Mononuclear cell (primary cell): ENCODE measurements around the gene SRRM3. TPM values are rescaled to one million over a fixed set of nuclear protein-coding genes. Genes with fewer than 3 reads are reported as not detected.
"Not testable (repeated sequence)": the region's sequence is repeated elsewhere in the genome, so short reads cannot be mapped to it uniquely, and the experiment has no call there.

Experiments
- H3K27me3 ChIP-seq: 2 replicates; pipeline ENCODE4 v1.6.0; 2011; ENCODE audit warnings: low read length, control low read depth; ENCODE audit not compliant: insufficient read depth
- H3K4me1 ChIP-seq: 2 replicates; pipeline ENCODE4 v1.5.1; 2011; ENCODE audit warnings: mild to moderate bottlenecking, low read length, control low read depth; ENCODE audit not compliant: insufficient read depth
- H3K4me3 ChIP-seq: 2 replicates; pipeline ENCODE4 v1.5.1; 2011; ENCODE audit warnings: mild to moderate bottlenecking, low read length, moderate library complexity
- H3K9me3 ChIP-seq: 2 replicates; pipeline ENCODE4 v1.5.1; 2011; ENCODE audit warnings: low read depth, mild to moderate bottlenecking, control low read depth, low read length
- total RNA-seq: library from RNA; depleted of rRNA; stranded (reverse); fragments of >200 nt; gene quantifications from one replicate; pipeline ENCODE4 v1.2.3, GENCODE V29; 2012

Gene SRRM3
- total RNA-seq, 1 donor = not detected

- Histone ChIP-seq H3K4me1 (peaks cover 5% of the 10 kb centered on the region), H3K9me3 (no peaks in the 10 kb centered on the region), H3K4me3 (no peak overlapping the region), H3K27me3 (peaks cover 15% of the 10 kb centered on the region)
Measured at GRCh38 chr7:76233538-76234281, 32.0 kb downstream of the SRRM3 start.

GRCh38 chr7:76234282-76234584, 32.5 kb downstream of the SRRM3 start:
- Histone ChIP-seq H3K9me3 (no peaks in the 10 kb centered on the region), H3K27me3 (peaks cover 15% of the 10 kb centered on the region), H3K4me1 (peaks cover 5% of the 10 kb centered on the region), H3K4me3 (no peak overlapping the region)

GRCh38 chr7:76234931-76235441, 33.3 kb downstream of the SRRM3 start:
- Histone ChIP-seq H3K27me3 (peaks cover 15% of the 10 kb centered on the region), H3K9me3 (no peaks in the 10 kb centered on the region), H3K4me1 (peaks cover 5% of the 10 kb centered on the region), H3K4me3 (no peak overlapping the region)

- Histone ChIP-seq H3K4me1 (peaks cover 5% of the 10 kb centered on the region), H3K9me3 (no peaks in the 10 kb centered on the region), H3K4me3 (no peak overlapping the region), H3K27me3 (peaks cover 13% of the 10 kb centered on the region)
Measured at GRCh38 chr7:76236224-76236623, 34.5 kb downstream of the SRRM3 start.

GRCh38 chr7:76238326-76238725, 36.6 kb downstream of the SRRM3 start:
- H3K4me1 ChIP-seq = peaks cover 5% of the 10 kb centered on the region
- peaks cover 8% of the 10 kb centered on the region for H3K27me3 ChIP-seq
- no peaks in the 10 kb centered on the region for H3K9me3 ChIP-seq
- H3K4me3 ChIP-seq = no peak overlapping the region

- no peak overlapping the region for H3K4me3 ChIP-seq
- H3K4me1 ChIP-seq = no peaks in the 10 kb centered on the region
- no peaks in the 10 kb centered on the region for H3K27me3 ChIP-seq
- H3K9me3 ChIP-seq = no peaks in the 10 kb centered on the region
Measured at GRCh38 chr7:76241141-76241540, 39.4 kb downstream of the SRRM3 start.

GRCh38 chr7:76242517-76243063, 40.9 kb downstream of the SRRM3 start:
- not testable (repeated sequence) for H3K4me1 ChIP-seq, H3K9me3 ChIP-seq, H3K4me3 ChIP-seq, H3K27me3 ChIP-seq

GRCh38 chr7:76244781-76245391, 43.2 kb downstream of the SRRM3 start:
- H3K9me3 ChIP-seq = no peaks in the 10 kb centered on the region
- no peak overlapping the region for H3K4me3 ChIP-seq
- H3K27me3 ChIP-seq = no peaks in the 10 kb centered on the region
- H3K4me1 ChIP-seq = no peaks in the 10 kb centered on the region

GRCh38 chr7:76246804-76247389, 45.2 kb downstream of the SRRM3 start:
- Histone ChIP-seq H3K4me3 (no peak overlapping the region), H3K27me3 (no peaks in the 10 kb centered on the region), H3K4me1 (no peaks in the 10 kb centered on the region), H3K9me3 (no peaks in the 10 kb centered on the region)

- H3K4me1 ChIP-seq = no peaks in the 10 kb centered on the region
- no peaks in the 10 kb centered on the region for H3K9me3 ChIP-seq
- H3K4me3 ChIP-seq = no peak overlapping the region
- no peaks in the 10 kb centered on the region for H3K27me3 ChIP-seq
Measured at GRCh38 chr7:76247938-76248337, 46.2 kb downstream of the SRRM3 start.

GRCh38 chr7:76252021-76252420, 50.3 kb downstream of the SRRM3 start:
- no peaks in the 10 kb centered on the region for H3K27me3 ChIP-seq
- no peaks in the 10 kb centered on the region for H3K9me3 ChIP-seq
- no peaks in the 10 kb centered on the region for H3K4me1 ChIP-seq
- no peak overlapping the region for H3K4me3 ChIP-seq

- no peaks in the 10 kb centered on the region for H3K9me3 ChIP-seq
- peaks cover 12% of the 10 kb centered on the region for H3K27me3 ChIP-seq
- H3K4me3 ChIP-seq = no peak overlapping the region
- no peaks in the 10 kb centered on the region for H3K4me1 ChIP-seq
Measured at GRCh38 chr7:76254781-76255180, 53.1 kb downstream of the SRRM3 start.

GRCh38 chr7:76257973-76258372, 56.3 kb downstream of the SRRM3 start:
- Histone ChIP-seq H3K4me1 (no peaks in the 10 kb centered on the region), H3K4me3 (no peak overlapping the region), H3K9me3 (no peaks in the 10 kb centered on the region), H3K27me3 (peaks cover 12% of the 10 kb centered on the region)

- no peaks in the 10 kb centered on the region for H3K9me3 ChIP-seq
- H3K4me3 ChIP-seq = no peak overlapping the region
- no peaks in the 10 kb centered on the region for H3K4me1 ChIP-seq
- H3K27me3 ChIP-seq = peaks cover 12% of the 10 kb centered on the region
Measured at GRCh38 chr7:76259124-76260093, 57.7 kb downstream of the SRRM3 start.
